KMS-11 (cell line): Measurements from ENCODE around the gene COL23A1.

Source experiments
- H2AFZ ChIP-seq: fragments of 200-600 bp; sonication (generic); 2 replicates; pipeline ENCODE4 v1.6.1; 2016; ENCODE audit warnings: antibody characterized with exemption, mixed run types, low read depth
- H3K27ac ChIP-seq: fragments of 200-600 bp; sonication (generic); 2 replicates; pipeline ENCODE4 v1.6.1; 2016; ENCODE audit warnings: mild to moderate bottlenecking, mixed run types
- H3K27me3 ChIP-seq: fragments of 200-600 bp; sonication (generic); 2 replicates; pipeline ENCODE4 v1.6.1; 2017; ENCODE audit warnings: mild to moderate bottlenecking, low read depth, mixed run types, moderate library complexity; ENCODE audit not compliant: insufficient read depth
- H3K36me3 ChIP-seq: fragments of 200-600 bp; sonication (generic); 2 replicates; pipeline ENCODE4 v1.6.1; 2017; ENCODE audit warnings: mild to moderate bottlenecking, mixed run types; ENCODE audit not compliant: insufficient read depth
- H3K4me1 ChIP-seq: fragments of 200-600 bp; sonication (generic); 2 replicates; pipeline ENCODE4 v1.6.1; 2016; ENCODE audit warnings: mild to moderate bottlenecking, low read depth, mixed run types; ENCODE audit not compliant: poor library complexity, severe bottlenecking
- H3K4me2 ChIP-seq: fragments of 200-600 bp; sonication (generic); 2 replicates; pipeline ENCODE4 v1.7.0; 2016; ENCODE audit warnings: mild to moderate bottlenecking, mixed run types
- H3K4me3 ChIP-seq: fragments of 200-600 bp; sonication (generic); IDR thresholded peaks from 2 replicates; pipeline ENCODE4 v1.6.1; 2017; ENCODE audit warnings: low read depth, low read length, mixed read lengths; ENCODE audit not compliant: insufficient read depth
- H3K79me2 ChIP-seq: fragments of 200-600 bp; sonication (generic); 2 replicates; pipeline ENCODE4 v1.6.1; 2016; ENCODE audit warnings: low read depth, mixed run types; ENCODE audit not compliant: insufficient read depth
- H3K9ac ChIP-seq: fragments of 200-600 bp; sonication (generic); 2 replicates; pipeline ENCODE4 v1.6.1; 2016; ENCODE audit warnings: mild to moderate bottlenecking, mixed run types
- H4K20me1 ChIP-seq: fragments of 200-600 bp; sonication (generic); 2 replicates; pipeline ENCODE4 v1.6.1; 2016; ENCODE audit warnings: mild to moderate bottlenecking, mixed run types; ENCODE audit not compliant: insufficient read depth
- TF ChIP-seq, protein P1 (sequence below): fragments of 200-600 bp; sonication (generic); conservative IDR thresholded peaks from 2 replicates; pipeline ENCODE4 v1.6.1; 2017; ENCODE audit warnings: low read depth, mild to moderate bottlenecking, antibody characterized with exemption, low read length, moderate library complexity, mixed read lengths

The COL23A1 gene

GRCh38 chr5:178581621-178582020 is 8.6 kb downstream of the COL23A1 start:
- H3K79me2 ChIP-seq = no peaks in the 10 kb centered on the region
- H3K9ac ChIP-seq = no peak overlapping the region
- H4K20me1 ChIP-seq = no peaks in the 10 kb centered on the region
- H3K27ac ChIP-seq = no peak overlapping the region
- no peaks in the 10 kb centered on the region for H3K27me3 ChIP-seq
- H2AFZ ChIP-seq = no peak overlapping the region
- TF ChIP-seq, protein P1, sequence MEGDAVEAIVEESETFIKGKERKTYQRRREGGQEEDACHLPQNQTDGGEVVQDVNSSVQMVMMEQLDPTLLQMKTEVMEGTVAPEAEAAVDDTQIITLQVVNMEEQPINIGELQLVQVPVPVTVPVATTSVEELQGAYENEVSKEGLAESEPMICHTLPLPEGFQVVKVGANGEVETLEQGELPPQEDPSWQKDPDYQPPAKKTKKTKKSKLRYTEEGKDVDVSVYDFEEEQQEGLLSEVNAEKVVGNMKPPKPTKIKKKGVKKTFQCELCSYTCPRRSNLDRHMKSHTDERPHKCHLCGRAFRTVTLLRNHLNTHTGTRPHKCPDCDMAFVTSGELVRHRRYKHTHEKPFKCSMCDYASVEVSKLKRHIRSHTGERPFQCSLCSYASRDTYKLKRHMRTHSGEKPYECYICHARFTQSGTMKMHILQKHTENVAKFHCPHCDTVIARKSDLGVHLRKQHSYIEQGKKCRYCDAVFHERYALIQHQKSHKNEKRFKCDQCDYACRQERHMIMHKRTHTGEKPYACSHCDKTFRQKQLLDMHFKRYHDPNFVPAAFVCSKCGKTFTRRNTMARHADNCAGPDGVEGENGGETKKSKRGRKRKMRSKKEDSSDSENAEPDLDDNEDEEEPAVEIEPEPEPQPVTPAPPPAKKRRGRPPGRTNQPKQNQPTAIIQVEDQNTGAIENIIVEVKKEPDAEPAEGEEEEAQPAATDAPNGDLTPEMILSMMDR = no peak
- no peak overlapping the region for H3K4me3 ChIP-seq
- H3K4me1 ChIP-seq = no peaks in the 10 kb centered on the region
- H3K36me3 ChIP-seq = no peaks in the 10 kb centered on the region
- no peak overlapping the region for H3K4me2 ChIP-seq

DNA sequence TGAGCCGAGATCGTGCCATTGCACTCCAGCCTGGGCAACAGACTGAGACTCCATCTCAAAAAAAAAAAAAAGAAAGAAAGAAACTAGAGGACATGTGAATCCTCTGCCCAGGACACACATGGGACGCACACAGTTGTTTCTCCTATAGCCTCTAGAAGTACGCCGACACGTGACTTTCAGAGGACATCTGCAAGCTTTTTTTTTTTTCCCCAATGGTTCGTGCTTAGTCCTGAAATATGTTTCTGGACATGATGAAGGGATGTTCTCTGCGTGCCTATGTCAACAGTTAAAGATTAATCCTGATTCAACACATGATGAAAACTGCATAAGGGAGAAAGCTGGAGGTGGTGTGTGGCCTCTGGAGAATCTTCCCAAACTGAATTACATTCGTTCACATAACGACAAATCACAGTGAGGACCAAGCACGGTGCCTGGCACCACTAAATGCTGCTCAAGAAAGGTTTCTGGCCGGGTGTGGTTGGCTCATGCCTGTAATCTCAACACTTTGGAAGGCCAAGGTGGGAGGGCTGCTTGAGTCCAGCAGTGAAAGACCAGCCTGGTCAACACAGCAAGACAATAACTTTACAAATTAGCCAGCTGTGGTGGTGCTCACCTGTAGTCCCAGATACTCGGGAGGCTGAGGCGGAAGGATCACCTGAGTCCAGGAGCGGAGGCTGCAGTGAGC is 9.8 kb downstream of the COL23A1 start:
- Histone ChIP-seq H3K9ac (no peak overlapping the region), H3K27me3 (no peaks in the 10 kb centered on the region)
- TF ChIP-seq, protein P1 = no peak

DNA sequence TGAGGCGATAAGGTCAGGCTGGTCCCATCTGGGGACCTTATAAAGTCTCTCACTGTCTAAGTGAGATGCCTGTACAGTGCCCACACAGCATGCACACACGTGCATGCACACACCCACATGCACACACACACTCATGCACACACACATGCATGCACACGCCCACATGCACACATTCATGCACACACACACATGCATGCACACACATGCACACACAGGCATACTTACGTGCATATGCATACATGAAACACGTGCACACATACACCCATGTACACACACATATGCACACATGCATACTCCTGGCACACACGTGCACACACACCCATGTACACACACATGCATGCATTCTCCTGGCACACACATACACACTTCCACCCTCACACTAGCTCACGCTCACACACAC is 12.2 kb downstream of the COL23A1 start:
- no peak overlapping the region for H2AFZ ChIP-seq
- H3K27me3 ChIP-seq = no peaks in the 10 kb centered on the region
- TF ChIP-seq, protein P1 = no peak
- H3K79me2 ChIP-seq = no peaks in the 10 kb centered on the region
- H3K4me1 ChIP-seq = no peaks in the 10 kb centered on the region
- no peaks in the 10 kb centered on the region for H3K36me3 ChIP-seq
- no peak overlapping the region for H3K4me2 ChIP-seq
- H3K4me3 ChIP-seq = no peak overlapping the region
- no peak overlapping the region for H3K9ac ChIP-seq
- no peaks in the 10 kb centered on the region for H4K20me1 ChIP-seq
- H3K27ac ChIP-seq = no peak overlapping the region

More for the DNA sequence above, 9.8 kb downstream of the COL23A1 start:
- Histone ChIP-seq H4K20me1 (no peaks in the 10 kb centered on the region), H3K4me3 (no peak overlapping the region), H3K27ac (no peak overlapping the region), H3K4me1 (no peaks in the 10 kb centered on the region), H3K36me3 (no peaks in the 10 kb centered on the region), H3K79me2 (no peaks in the 10 kb centered on the region), H3K4me2 (no peak overlapping the region), H2AFZ (no peak overlapping the region)

GRCh38 chr5:178577376-178577839 is 12.8 kb downstream of the COL23A1 start:
- H3K4me2 ChIP-seq = no peak overlapping the region
- H3K4me3 ChIP-seq = no peak overlapping the region
- no peaks in the 10 kb centered on the region for H3K27me3 ChIP-seq

More at GRCh38 chr5:178577376-178577839, 12.8 kb downstream of the COL23A1 start:
- Histone ChIP-seq H3K4me1 (no peaks in the 10 kb centered on the region), H2AFZ (no peak overlapping the region), H3K79me2 (no peaks in the 10 kb centered on the region), H4K20me1 (no peaks in the 10 kb centered on the region), H3K36me3 (no peaks in the 10 kb centered on the region), H3K9ac (no peak overlapping the region), H3K27ac (no peak overlapping the region)
- TF ChIP-seq, protein P1 = no peak
